B cell (primary cell): Measurements from ENCODE around the gene ADAM19. TPM values are rescaled to one million over a fixed set of nuclear protein-coding genes. Genes with fewer than 3 reads are reported as not detected.

Experiments
- ATAC-seq: fragments of 200-7000 bp; cut with Tn5 transposase; one replicate; pipeline ENCODE4 v1.10.0; 2021; ENCODE audit warnings: low read depth, mild to moderate bottlenecking, moderate number of reproducible peaks, moderate library complexity
- CTCF ChIA-PET: fragments of 350-600 bp; sonication (Branson Sonifier 250); formaldehyde crosslinking; loops from one replicate; lab custom pipeline; 2021; ENCODE audit warnings: antibody characterized with exemption, inconsistent platforms; lab: Charles Lee
- POLR2A ChIA-PET: fragments of 350-600 bp; sonication (Branson Sonifier 250); formaldehyde crosslinking; loops from one replicate; lab custom pipeline; 2021; ENCODE audit warnings: antibody characterized with exemption; lab: Charles Lee
- DNase-seq: peaks from one replicate; pipeline ENCODE4 v3.0.0; 2013
- H2AFZ ChIP-seq: 2 replicates; pipeline ENCODE4 v1.6.1; 2012; ENCODE audit warnings: mild to moderate bottlenecking, low read depth, low read length; ENCODE audit not compliant: insufficient read depth, poor library complexity, severe bottlenecking
- H3K27ac ChIP-seq, 2 donors: 1 replicate in 1 of 2; 2 replicates in 1 of 2; pipeline ENCODE4 v1.5.1; 2012 to 2013; ENCODE audit warnings: low read length in 2 of 2, mild to moderate bottlenecking in 2 of 2, moderate library complexity in 1 of 2
- H3K27me3 ChIP-seq, 4 experiments: fragments of 200-600 bp in 1 of 4; sonication (generic) in 1 of 4; replicated peaks in 1 of 4; 1 replicate in 2 of 4; 2 replicates in 2 of 4; pipeline versions ENCODE4 v1.6.1 to v1.7.0; 2013 to 2016; ENCODE audit warnings: low read length in 3 of 4, mild to moderate bottlenecking in 2 of 4, mixed read lengths in 1 of 4, moderate library complexity in 1 of 4; ENCODE audit not compliant: insufficient read depth in 4 of 4, control insufficient read depth in 3 of 4; ENCODE audit errors: control extremely low read depth in 1 of 4
- H3K36me3 ChIP-seq, 2 experiments: replicated peaks in 1 of 2; 1 replicate in 1 of 2; 2 replicates in 1 of 2; pipeline versions ENCODE4 v1.6.1 to v1.7.1; 2013; ENCODE audit warnings: low read length in 1 of 2; ENCODE audit not compliant: insufficient read depth in 2 of 2, control insufficient read depth in 1 of 2; ENCODE audit errors: control extremely low read depth in 1 of 2, extremely low read depth in 1 of 2
- H3K4me1 ChIP-seq, 2 donors: fragments of 200-600 bp in 1 of 2; sonication (generic) in 1 of 2; 1 replicate in 1 of 2; 2 replicates in 1 of 2; pipeline versions ENCODE4 v1.5.1 to v1.6.1; 2013 to 2017; ENCODE audit warnings: low read length in 2 of 2; ENCODE audit not compliant: control insufficient read depth in 2 of 2, insufficient read depth in 2 of 2
- H3K4me2 ChIP-seq: replicated peaks from 2 replicates; pipeline ENCODE3; 2012; ENCODE audit warnings: mild to moderate bottlenecking, low read depth, low read length; ENCODE audit not compliant: poor library complexity, severe bottlenecking
- H3K4me3 ChIP-seq, 5 experiments: fragments of 200-600 bp in 1 of 5; sonication (generic) in 1 of 5; 1 replicate in 3 of 5; 2 replicates in 2 of 5; pipeline versions ENCODE4 v1.5.1 to v1.7.0; 2011 to 2016; ENCODE audit warnings: low read length in 4 of 5, mild to moderate bottlenecking in 4 of 5, low read depth in 2 of 5, control low read depth in 1 of 5, moderate library complexity in 1 of 5; ENCODE audit not compliant: insufficient read depth in 1 of 5; ENCODE audit errors: control extremely low read depth in 1 of 5, extremely low read depth in 1 of 5
- H3K79me2 ChIP-seq: fragments of 200-600 bp; sonication (generic); one replicate; pipeline ENCODE4 v1.6.0; 2016; ENCODE audit warnings: low read length; ENCODE audit not compliant: control insufficient read depth, insufficient read depth
- H3K9ac ChIP-seq: fragments of 200-600 bp; sonication (generic); 2 replicates; pipeline ENCODE4 v1.6.1; 2017; ENCODE audit warnings: mild to moderate bottlenecking, low read length, moderate library complexity
- H3K9me3 ChIP-seq, 3 donors: one replicate each; pipeline versions ENCODE4 v1.6.1 to v1.7.1; 2013; ENCODE audit warnings: low read length in 2 of 3; ENCODE audit not compliant: control insufficient read depth in 2 of 3, insufficient read depth in 1 of 3; ENCODE audit errors: control extremely low read depth in 1 of 3
- H4K20me1 ChIP-seq: 2 replicates; pipeline ENCODE4 v1.6.0; 2012; ENCODE audit warnings: mild to moderate bottlenecking, low read length; ENCODE audit not compliant: insufficient read depth, control insufficient read depth, poor library complexity, severe bottlenecking
- H3K27ac Mint-ChIP-seq: one replicate; pipeline ENCODE4 v1.8.0; 2021; ENCODE audit warnings: mixed read lengths
- H3K27me3 Mint-ChIP-seq: one replicate; pipeline ENCODE4 v1.8.0; 2021; ENCODE audit warnings: mixed read lengths
- H3K4me1 Mint-ChIP-seq: one replicate; pipeline ENCODE4 v1.8.0; 2021; ENCODE audit warnings: mixed read lengths
- H3K4me3 Mint-ChIP-seq: one replicate; pipeline ENCODE4 v1.8.0; 2021; ENCODE audit warnings: mixed read lengths
- H3K9me3 Mint-ChIP-seq: one replicate; pipeline ENCODE4 v1.8.0; 2022; ENCODE audit warnings: mixed read lengths; ENCODE audit not compliant: insufficient read depth
- EZH2 ChIP-seq: IDR thresholded peaks from 2 replicates; pipeline ENCODE4 v1.6.1; 2012; ENCODE audit warnings: borderline replicate concordance, low read depth, mild to moderate bottlenecking, moderate library complexity, low read length; ENCODE audit not compliant: insufficient read depth, poor library complexity, severe bottlenecking
- WGBS: methylation state at CpG from one replicate; pipeline ENCODE4 v1.1.5; 2013; ENCODE audit warnings: missing lambda C conversion rate; ENCODE audit not compliant: insufficient coverage; 5-methylcytosine and 5-hydroxymethylcytosine counted together
- intact Hi-C: fragments of 100-400 bp; cut with micrococcal nuclease; formaldehyde crosslinking; loops from one replicate; pipeline ENCODE4 v1.10.0; 2022
- polyA plus RNA-seq: library from polyadenylated mRNA; depleted of rRNA; stranded (reverse); fragments of >200 nt; gene quantifications from 2 replicates; pipeline ENCODE4 v1.2.3, GENCODE V29; 2012
- total RNA-seq, 2 donors: library from RNA; stranded (reverse); fragments of 120-200 nt in 1 of 2; gene quantifications; 1 replicate in 1 of 2; 2 replicates in 1 of 2; pipeline versions ENCODE4 v1.2.3 to v1.2.4, GENCODE V29; 2013 to 2022
- TF ChIP-seq, protein P1 (sequence below): fragments of 200-600 bp; IDR thresholded peaks from one replicate; pipeline ENCODE4 v1.8.0; 2022; ENCODE audit warnings: antibody characterized with exemption, mild to moderate bottlenecking

The ADAM19 gene
- total and polyA plus RNA-seq, 2 donors (not counting 1 experiment from before 2014, with no cell fraction given) = 110 to 171 TPM

GRCh38 chr5:157542282-157543000 lies 33.1 kb downstream of the ADAM19 start:
- Mint-ChIP-seq H3K27ac (peak overlapping the region; percentile 87), H3K4me1 (peaks cover 90% of the 10 kb centered on the region), H3K27me3 (no peaks in the 10 kb centered on the region), H3K4me3 (no peak overlapping the region), H3K9me3 (no peaks in the 10 kb centered on the region)
- POLR2A ChIA-PET = interaction anchor here (0.6 kb wide), 1 partner anchor 175 kb away, joined by 4 read pairs; no protein-coding TSS in a partner anchor
- H3K27ac ChIP-seq = peak overlapping the region; percentile 69 to 80
- H4K20me1 ChIP-seq = peaks cover 97% of the 10 kb centered on the region
- no peak overlapping the region for H3K4me3 ChIP-seq
- no peaks in the 10 kb centered on the region for H3K9me3 ChIP-seq
- peaks cover 85 to 87% of the 10 kb centered on the region in 2 donors for H3K4me1 ChIP-seq
- intact Hi-C loops = loop anchor here (5.0 kb wide), 1 partner anchor 110 kb away; no protein-coding TSS in a partner anchor
- peak overlapping the region; percentile 67 for H3K4me2 ChIP-seq
- H3K9ac ChIP-seq = no peak overlapping the region
- peaks cover 0 to 80% of the 10 kb centered on the region in 2 experiments for H3K36me3 ChIP-seq
- H2AFZ ChIP-seq = no peak overlapping the region
- peaks cover 100% of the 10 kb centered on the region for H3K79me2 ChIP-seq
- ATAC-seq (no peak), DNase-seq (no peak)
- no peak for TF ChIP-seq EZH2
- TF ChIP-seq, protein P1, sequence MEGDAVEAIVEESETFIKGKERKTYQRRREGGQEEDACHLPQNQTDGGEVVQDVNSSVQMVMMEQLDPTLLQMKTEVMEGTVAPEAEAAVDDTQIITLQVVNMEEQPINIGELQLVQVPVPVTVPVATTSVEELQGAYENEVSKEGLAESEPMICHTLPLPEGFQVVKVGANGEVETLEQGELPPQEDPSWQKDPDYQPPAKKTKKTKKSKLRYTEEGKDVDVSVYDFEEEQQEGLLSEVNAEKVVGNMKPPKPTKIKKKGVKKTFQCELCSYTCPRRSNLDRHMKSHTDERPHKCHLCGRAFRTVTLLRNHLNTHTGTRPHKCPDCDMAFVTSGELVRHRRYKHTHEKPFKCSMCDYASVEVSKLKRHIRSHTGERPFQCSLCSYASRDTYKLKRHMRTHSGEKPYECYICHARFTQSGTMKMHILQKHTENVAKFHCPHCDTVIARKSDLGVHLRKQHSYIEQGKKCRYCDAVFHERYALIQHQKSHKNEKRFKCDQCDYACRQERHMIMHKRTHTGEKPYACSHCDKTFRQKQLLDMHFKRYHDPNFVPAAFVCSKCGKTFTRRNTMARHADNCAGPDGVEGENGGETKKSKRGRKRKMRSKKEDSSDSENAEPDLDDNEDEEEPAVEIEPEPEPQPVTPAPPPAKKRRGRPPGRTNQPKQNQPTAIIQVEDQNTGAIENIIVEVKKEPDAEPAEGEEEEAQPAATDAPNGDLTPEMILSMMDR = no peak
- no peaks in the 10 kb centered on the region for H3K27me3 ChIP-seq
- CTCF ChIA-PET = interaction anchor here (0.9 to 2.8 kb wide), 6 partner anchors 10 to 54 kb away, joined by 3 to 12 read pairs (median 4); no protein-coding TSS in a partner anchor
- 96% methylated on average over 12 of the region's 14 CpGs for WGBS
